ENCODE results near the gene ZNF644. TPM values are rescaled to one million over a fixed set of nuclear protein-coding genes. Genes with fewer than 3 reads are reported as not detected.
A peak's percentile ranks its signal among the peaks of the same experiment; 100 is the strongest.

ZNF644 gene
- total RNA-seq, 1 experiment from 2014 or later: 39.6 TPM

DNA sequence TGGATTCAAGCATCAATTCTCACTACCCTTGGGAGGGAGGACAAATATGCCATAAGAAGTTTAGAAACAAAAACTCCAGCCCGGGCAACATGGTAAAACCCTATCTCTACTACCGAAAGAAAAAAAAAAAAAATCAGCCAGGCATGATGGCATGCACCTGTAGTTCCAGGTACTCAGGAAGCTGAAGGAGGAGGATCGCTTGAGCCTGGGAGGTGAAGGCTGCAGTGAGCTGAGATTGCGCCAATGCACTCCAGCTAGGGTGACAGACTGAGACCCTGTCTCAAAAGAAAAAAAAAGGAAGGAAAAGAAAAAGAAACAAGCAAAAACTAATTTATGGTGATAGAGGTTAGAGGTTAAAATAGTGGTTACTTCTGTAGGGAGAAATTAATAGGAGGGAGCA, 9.6 kb downstream of the ZNF644 start:
- H3K79me2 ChIP-seq (ENCODE audit: low read length): peaks cover 93% of the 10 kb centered on the region
- peaks cover 11% of the 10 kb centered on the region for H3F3A ChIP-seq (ENCODE audit: low read length, unreplicated experiment)
- H2AFZ ChIP-seq (ENCODE audit: low read length): no peak overlapping the region
- no peak overlapping the region for H3K4me3 ChIP-seq (ENCODE audit: low read length)
- H3K9me2 ChIP-seq (replicated peaks; ENCODE audit: low read length): no peaks in the 10 kb centered on the region
- H3K27ac ChIP-seq (ENCODE audit: low read length): no peak overlapping the region
- peaks cover 6% of the 10 kb centered on the region; the same call in 1 of the 2 replicates for H3K36me3 ChIP-seq (ENCODE audit: low read depth, low read length)
- intact Hi-C loops (cut with micrococcal nuclease): loop anchor here (10.0 kb wide), 1 partner anchor 47 kb away; no protein-coding TSS in a partner anchor
- no peak for TF ChIP-seq EZH2 (IDR thresholded peaks at IDR 0.05; ENCODE audit: low read length, unreplicated experiment)
- no peak for TF ChIP-seq EZH2phosphoT487 (IDR thresholded peaks at IDR 0.05; ENCODE audit: borderline replicate concordance, low read length)
- TF ChIP-seq, protein P1, sequence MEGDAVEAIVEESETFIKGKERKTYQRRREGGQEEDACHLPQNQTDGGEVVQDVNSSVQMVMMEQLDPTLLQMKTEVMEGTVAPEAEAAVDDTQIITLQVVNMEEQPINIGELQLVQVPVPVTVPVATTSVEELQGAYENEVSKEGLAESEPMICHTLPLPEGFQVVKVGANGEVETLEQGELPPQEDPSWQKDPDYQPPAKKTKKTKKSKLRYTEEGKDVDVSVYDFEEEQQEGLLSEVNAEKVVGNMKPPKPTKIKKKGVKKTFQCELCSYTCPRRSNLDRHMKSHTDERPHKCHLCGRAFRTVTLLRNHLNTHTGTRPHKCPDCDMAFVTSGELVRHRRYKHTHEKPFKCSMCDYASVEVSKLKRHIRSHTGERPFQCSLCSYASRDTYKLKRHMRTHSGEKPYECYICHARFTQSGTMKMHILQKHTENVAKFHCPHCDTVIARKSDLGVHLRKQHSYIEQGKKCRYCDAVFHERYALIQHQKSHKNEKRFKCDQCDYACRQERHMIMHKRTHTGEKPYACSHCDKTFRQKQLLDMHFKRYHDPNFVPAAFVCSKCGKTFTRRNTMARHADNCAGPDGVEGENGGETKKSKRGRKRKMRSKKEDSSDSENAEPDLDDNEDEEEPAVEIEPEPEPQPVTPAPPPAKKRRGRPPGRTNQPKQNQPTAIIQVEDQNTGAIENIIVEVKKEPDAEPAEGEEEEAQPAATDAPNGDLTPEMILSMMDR (conservative IDR thresholded peaks at IDR 0.05; ENCODE audit: low read depth, low read length): no peak
- no peak for DNase-seq
- no peak overlapping the region for H3K4me2 ChIP-seq (ENCODE audit: low read length)
- H3K9ac ChIP-seq (ENCODE audit: low read length): no peak overlapping the region
- no TSS peak for BruUV-seq (replicated peaks)
- no peaks in the 10 kb centered on the region for H3K27me3 ChIP-seq (ENCODE audit: low read length)
- ChIA-PET POLR2A (ENCODE audit: unreplicated experiment) (no interaction called here), CTCF (no interaction called here)
- peaks cover 55% of the 10 kb centered on the region for H4K20me1 ChIP-seq (ENCODE audit: low read length)
- peaks cover 29% of the 10 kb centered on the region for H3K4me1 ChIP-seq (ENCODE audit: insufficient read depth, low read length)
- ATAC-seq: no peak
- no peaks in the 10 kb centered on the region for H3K9me3 ChIP-seq (ENCODE audit: low read length)

DNA sequence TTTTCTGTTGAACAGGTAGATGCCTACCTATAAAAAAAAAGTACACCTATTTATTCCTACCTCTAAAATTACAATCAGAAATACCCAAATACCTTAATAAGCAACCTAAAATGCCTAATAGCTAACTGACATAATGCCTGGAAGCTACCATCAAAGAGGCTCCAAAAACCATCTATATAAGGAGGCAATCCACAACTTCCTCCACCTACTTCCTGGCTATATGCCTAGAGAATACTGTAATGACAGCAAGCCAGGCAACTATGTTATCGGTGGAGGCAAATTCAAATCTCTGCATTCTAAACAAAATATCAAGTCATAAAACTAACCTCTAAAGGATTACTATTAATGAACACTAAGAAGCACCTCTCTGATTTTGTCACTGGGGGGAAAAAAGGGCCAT, 10.1 kb downstream of the ZNF644 start:
- H3K9me2 ChIP-seq (replicated peaks; ENCODE audit: low read length): no peaks in the 10 kb centered on the region
- CTCF ChIA-PET: no interaction called here
- H3F3A ChIP-seq (ENCODE audit: low read length, unreplicated experiment): peaks cover 11% of the 10 kb centered on the region
- TF ChIP-seq EZH2phosphoT487 (IDR thresholded peaks at IDR 0.05; ENCODE audit: borderline replicate concordance, low read length): no peak
- TF ChIP-seq EZH2 (IDR thresholded peaks at IDR 0.05; ENCODE audit: low read length, unreplicated experiment): no peak
- TF ChIP-seq, protein P1 (conservative IDR thresholded peaks at IDR 0.05; ENCODE audit: low read depth, low read length): no peak
- POLR2A ChIA-PET (ENCODE audit: unreplicated experiment): no interaction called here
- ATAC-seq: no peak
- H3K27me3 ChIP-seq (ENCODE audit: low read length): no peaks in the 10 kb centered on the region
- peaks cover 93% of the 10 kb centered on the region for H3K79me2 ChIP-seq (ENCODE audit: low read length)
- no peak overlapping the region for H3K4me2 ChIP-seq (ENCODE audit: low read length)
- no peaks in the 10 kb centered on the region for H3K9me3 ChIP-seq (ENCODE audit: low read length)
- no peak overlapping the region for H2AFZ ChIP-seq (ENCODE audit: low read length)
- intact Hi-C loops (cut with micrococcal nuclease): loop anchor here (10.0 kb wide), 1 partner anchor 47 kb away; no protein-coding TSS in a partner anchor
- peaks cover 27% of the 10 kb centered on the region for H3K4me1 ChIP-seq (ENCODE audit: insufficient read depth, low read length)
- H3K4me3 ChIP-seq (ENCODE audit: low read length): no peak overlapping the region
- H3K9ac ChIP-seq (ENCODE audit: low read length): no peak overlapping the region
- peaks cover 54% of the 10 kb centered on the region for H4K20me1 ChIP-seq (ENCODE audit: low read length)
- BruUV-seq (replicated peaks): no TSS peak
- no peak overlapping the region for H3K27ac ChIP-seq (ENCODE audit: low read length)
- H3K36me3 ChIP-seq (ENCODE audit: low read depth, low read length): peaks cover 6% of the 10 kb centered on the region; the same call in 1 of the 2 replicates
- peak; percentile 26 for DNase-seq

DNA sequence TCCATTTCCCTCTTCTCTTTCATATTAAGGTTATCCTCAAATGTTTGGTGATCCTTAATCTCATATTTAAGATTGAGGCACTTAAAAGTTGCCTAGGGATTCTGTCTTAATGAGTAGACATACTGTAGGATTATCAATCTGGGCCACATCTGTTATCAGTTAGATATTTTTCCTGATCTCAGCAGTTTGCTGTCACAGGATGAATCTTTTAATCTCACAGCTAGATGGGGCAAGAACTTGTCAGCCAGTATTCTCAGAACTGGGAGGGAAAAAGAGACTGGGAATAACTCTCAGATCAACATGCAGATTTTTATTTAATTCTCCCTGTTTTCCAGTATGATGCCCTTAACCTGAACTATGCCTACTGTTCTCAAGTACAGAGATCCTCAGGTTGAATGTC, 14.0 kb downstream of the ZNF644 start:
- Histone ChIP-seq H3K4me3 (ENCODE audit: low read length) (no peak overlapping the region), H4K20me1 (ENCODE audit: low read length) (peaks cover 57% of the 10 kb centered on the region), H3K9me3 (ENCODE audit: low read length) (no peaks in the 10 kb centered on the region), H3K9ac (ENCODE audit: low read length) (no peak overlapping the region), H3K79me2 (ENCODE audit: low read length) (peaks cover 96% of the 10 kb centered on the region), H3K36me3 (ENCODE audit: low read depth, low read length) (peaks cover 15% of the 10 kb centered on the region; the same call in 1 of the 2 replicates), H3K9me2 (replicated peaks; ENCODE audit: low read length) (no peaks in the 10 kb centered on the region), H3F3A (ENCODE audit: low read length, unreplicated experiment) (no peaks in the 10 kb centered on the region), H3K4me2 (ENCODE audit: low read length) (no peak overlapping the region), H3K27ac (ENCODE audit: low read length) (no peak overlapping the region), H2AFZ (ENCODE audit: low read length) (no peak overlapping the region), H3K27me3 (ENCODE audit: low read length) (no peaks in the 10 kb centered on the region), H3K4me1 (ENCODE audit: insufficient read depth, low read length) (no peaks in the 10 kb centered on the region)
- ChIA-PET CTCF (no interaction called here), POLR2A (ENCODE audit: unreplicated experiment) (no interaction called here)
- DNase-seq (no peak), ATAC-seq (no peak)
- BruUV-seq (replicated peaks): no TSS peak
- intact Hi-C loops (cut with micrococcal nuclease): no loop called here
- TF ChIP-seq, protein P1 (conservative IDR thresholded peaks at IDR 0.05; ENCODE audit: low read depth, low read length): no peak
- TF ChIP-seq EZH2phosphoT487 (IDR thresholded peaks at IDR 0.05; ENCODE audit: borderline replicate concordance, low read length) (no peak), EZH2 (IDR thresholded peaks at IDR 0.05; ENCODE audit: low read length, unreplicated experiment) (no peak)

Measured in PC-3 (cell line).